ENCODE data around the gene LRRC27. TPM values are rescaled to one million over a fixed set of nuclear protein-coding genes. Genes with fewer than 3 reads are reported as not detected.
A peak's percentile ranks its signal among the peaks of the same experiment; 100 is the strongest.

LRRC27 gene
- total and polyA plus RNA-seq, 8 donors = 2.5 to 11.1 (median 4.3) TPM

DNA sequence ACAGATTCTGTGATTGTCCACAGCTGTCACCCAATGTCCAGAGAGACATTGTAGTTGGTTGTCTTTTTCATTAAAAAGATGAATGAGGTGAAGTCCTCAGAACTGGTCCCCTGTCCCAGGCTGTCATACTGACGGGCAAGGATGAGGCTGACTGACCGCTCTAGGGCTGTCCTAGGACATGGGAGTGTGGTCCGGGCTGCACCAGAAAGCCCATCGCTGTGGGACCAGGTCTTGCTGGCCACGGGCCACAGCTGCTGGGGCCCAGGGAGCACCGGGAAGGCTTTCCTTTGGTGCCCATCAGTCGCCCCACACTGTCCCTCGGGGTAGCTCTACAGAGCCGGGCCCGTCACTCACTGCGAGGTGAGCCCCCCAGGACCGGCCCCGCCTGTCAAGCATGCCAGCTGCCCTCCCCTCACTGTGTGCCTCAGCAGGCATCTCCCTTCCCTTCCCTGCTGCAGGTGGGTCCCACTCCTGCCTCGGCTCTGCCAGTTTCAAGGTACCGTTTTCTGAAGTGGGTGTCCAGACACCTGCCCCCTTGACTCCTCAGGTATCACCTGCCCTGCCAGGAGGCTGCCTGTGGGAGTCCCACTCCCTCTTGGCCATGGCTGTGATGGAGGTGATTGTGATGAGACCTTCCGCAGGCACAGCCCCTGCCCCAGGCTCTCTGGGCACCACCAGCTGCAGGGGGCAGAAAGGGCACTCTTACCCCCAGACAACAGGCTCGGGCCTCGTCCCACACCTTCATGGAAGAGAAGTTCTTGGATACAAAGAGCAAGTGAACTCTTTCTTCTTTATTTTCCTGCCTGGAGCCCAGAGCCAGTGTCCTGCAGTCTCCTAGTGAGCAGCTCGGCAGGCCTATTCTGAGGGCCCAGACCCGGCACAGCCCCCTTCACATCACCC is 21.7 kb downstream of the LRRC27 start:
- Histone ChIP-seq H3K4me3 (no peak overlapping the region), H3K27me3 (no peaks in the 10 kb centered on the region), H3K27ac (no peak overlapping the region), H3K36me3 (no peaks in the 10 kb centered on the region), H3K4me1 (no peaks in the 10 kb centered on the region), H3K9me3 (no peaks in the 10 kb centered on the region)
- TF ChIP-seq, protein P1, sequence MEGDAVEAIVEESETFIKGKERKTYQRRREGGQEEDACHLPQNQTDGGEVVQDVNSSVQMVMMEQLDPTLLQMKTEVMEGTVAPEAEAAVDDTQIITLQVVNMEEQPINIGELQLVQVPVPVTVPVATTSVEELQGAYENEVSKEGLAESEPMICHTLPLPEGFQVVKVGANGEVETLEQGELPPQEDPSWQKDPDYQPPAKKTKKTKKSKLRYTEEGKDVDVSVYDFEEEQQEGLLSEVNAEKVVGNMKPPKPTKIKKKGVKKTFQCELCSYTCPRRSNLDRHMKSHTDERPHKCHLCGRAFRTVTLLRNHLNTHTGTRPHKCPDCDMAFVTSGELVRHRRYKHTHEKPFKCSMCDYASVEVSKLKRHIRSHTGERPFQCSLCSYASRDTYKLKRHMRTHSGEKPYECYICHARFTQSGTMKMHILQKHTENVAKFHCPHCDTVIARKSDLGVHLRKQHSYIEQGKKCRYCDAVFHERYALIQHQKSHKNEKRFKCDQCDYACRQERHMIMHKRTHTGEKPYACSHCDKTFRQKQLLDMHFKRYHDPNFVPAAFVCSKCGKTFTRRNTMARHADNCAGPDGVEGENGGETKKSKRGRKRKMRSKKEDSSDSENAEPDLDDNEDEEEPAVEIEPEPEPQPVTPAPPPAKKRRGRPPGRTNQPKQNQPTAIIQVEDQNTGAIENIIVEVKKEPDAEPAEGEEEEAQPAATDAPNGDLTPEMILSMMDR (IDR thresholded peaks at IDR 0.05) = no peak
- no peak for FAIRE-seq
- peak in 1 of 6 donors; percentile 37 for DNase-seq
- WGBS, 2 donors = 84 to 89% methylated on average over 20 of the region's 20 CpGs
- no peak for ATAC-seq
- intact Hi-C loops (cut with DNase I) = loop anchor here (5.0 to 10.0 kb wide), 3 partner anchors 126 to 131 kb away; no protein-coding TSS in a partner anchor

DNA sequence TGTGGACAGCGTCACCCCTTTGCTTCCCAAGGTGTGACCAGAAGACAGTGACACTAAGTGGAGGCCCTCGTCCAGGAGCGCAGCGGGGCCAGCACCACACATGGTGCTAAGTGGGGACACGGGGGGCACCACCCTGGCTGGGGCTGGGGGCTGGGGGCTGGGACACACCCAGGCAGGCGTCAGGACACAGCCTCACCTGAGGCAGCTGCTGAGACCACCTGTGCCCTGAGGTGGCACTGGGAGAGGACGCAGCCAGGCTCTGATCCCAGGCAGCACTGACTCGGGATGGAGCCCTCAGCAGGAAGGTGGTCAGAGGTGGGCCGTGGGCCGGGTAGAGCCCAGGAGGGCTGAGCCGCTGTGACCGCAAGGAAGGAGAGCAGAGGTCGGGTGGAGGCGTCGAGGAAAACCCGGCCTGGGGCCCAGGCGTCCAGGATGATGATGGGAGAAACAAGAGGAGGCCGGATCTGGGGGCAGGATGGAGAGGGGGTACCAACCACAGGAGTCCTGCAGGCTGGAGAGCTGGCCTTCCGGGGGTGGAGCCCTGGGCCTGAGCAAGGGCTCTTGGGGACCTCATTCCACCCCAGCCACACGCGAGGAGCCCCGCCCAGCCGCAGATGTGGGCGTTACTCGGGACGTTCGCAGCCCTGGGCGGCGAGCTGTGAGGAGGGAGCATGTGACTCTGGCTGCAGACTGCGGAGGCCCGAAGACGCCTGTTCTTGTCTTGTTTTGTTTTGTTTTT is 22.5 kb downstream of the LRRC27 start:
- H3K4me1 ChIP-seq = no peaks in the 10 kb centered on the region
- no peaks in the 10 kb centered on the region for H3K36me3 ChIP-seq
- intact Hi-C loops (cut with DNase I) = loop anchor here (5.0 to 10.0 kb wide), 3 partner anchors 127 to 132 kb away; no protein-coding TSS in a partner anchor
- no peak overlapping the region for H3K4me3 ChIP-seq
- DNase-seq (peak in 1 of 6 donors; percentile 47), FAIRE-seq (no peak), ATAC-seq (no peak)
- TF ChIP-seq, protein P1 (IDR thresholded peaks at IDR 0.05) = no peak
- 88 to 89% methylated on average over 32 of the region's 32 CpGs for WGBS, 2 donors
- H3K27me3 ChIP-seq = no peaks in the 10 kb centered on the region
- H3K9me3 ChIP-seq = no peaks in the 10 kb centered on the region
- H3K27ac ChIP-seq = no peak overlapping the region

DNA sequence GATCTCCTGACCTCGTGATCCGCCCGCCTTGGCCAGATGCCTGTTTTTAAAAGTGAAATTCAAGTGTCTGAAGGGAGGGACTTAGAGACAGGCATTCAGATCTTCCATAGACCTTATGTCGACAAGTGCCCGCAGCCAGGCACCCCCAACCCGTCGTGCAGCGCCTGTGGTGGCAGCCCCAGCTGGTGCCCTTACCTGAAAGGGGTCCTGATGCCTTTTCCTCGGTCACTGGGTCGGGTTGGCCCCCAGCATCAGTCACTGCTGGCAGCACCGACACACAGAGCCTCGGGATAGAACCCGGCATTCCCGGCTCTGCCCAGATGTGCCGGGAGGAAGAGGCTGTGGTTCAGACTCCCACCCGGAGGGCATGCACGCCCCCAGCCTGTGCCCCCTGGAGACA is 23.3 kb downstream of the LRRC27 start:
- TF ChIP-seq, protein P1 (IDR thresholded peaks at IDR 0.05) = no peak
- no peaks in the 10 kb centered on the region for H3K4me1 ChIP-seq
- DNase-seq = peak in 1 of 6 donors; percentile 42
- ATAC-seq = no peak
- WGBS, 2 donors = 85 to 95% methylated on average over 17 of the region's 17 CpGs
- no peaks in the 10 kb centered on the region for H3K9me3 ChIP-seq
- no peaks in the 10 kb centered on the region for H3K36me3 ChIP-seq
- intact Hi-C loops (cut with DNase I) = loop anchor here in 1 of 3 donors (10.0 kb wide), 1 partner anchor 130 kb away; no protein-coding TSS in a partner anchor
- H3K27me3 ChIP-seq = no peaks in the 10 kb centered on the region
- FAIRE-seq = no peak
- H3K27ac ChIP-seq = no peak overlapping the region
- H3K4me3 ChIP-seq = no peak overlapping the region

DNA sequence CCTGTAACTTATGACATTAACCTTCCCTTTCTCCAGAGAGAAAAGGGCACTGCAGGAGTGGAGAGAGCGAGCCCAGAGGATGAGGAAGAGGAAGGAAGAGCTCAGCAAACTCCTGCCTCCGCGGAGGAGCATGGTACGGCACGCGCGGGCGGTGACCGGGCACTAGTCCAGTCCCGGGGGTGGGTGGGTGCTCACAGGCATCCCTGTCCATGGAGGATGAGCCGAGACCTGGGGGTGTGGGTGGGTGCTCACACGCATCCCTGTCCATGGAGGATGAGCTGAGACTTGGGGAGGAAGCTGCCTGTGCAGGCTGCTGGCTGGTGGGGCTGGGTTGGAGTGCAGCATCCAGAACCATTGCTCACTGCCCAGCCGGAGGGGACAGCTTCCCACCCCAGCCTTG is 23.8 kb downstream of the LRRC27 start:
- H3K4me1 ChIP-seq = no peaks in the 10 kb centered on the region
- no peaks in the 10 kb centered on the region for H3K36me3 ChIP-seq
- H3K4me3 ChIP-seq = no peak overlapping the region
- H3K9me3 ChIP-seq = no peaks in the 10 kb centered on the region
- TF ChIP-seq, protein P1 (IDR thresholded peaks at IDR 0.05) = no peak
- no peak for ATAC-seq
- peak in 1 of 6 donors; percentile 40 for DNase-seq
- no peak overlapping the region for H3K27ac ChIP-seq
- H3K27me3 ChIP-seq = no peaks in the 10 kb centered on the region
- WGBS, 2 donors = 91 to 95% methylated on average over 11 to 13 of the region's 13 CpGs
- intact Hi-C loops (cut with DNase I) = loop anchor here in 1 of 3 donors (10.0 kb wide), 1 partner anchor 131 kb away; no protein-coding TSS in a partner anchor
- FAIRE-seq = no peak

All from pancreas (tissue), 10 donors.